Activated naive CD8-positive, alpha-beta T cell treated with anti-CD3 and anti-CD28 coated beads, Interleukin-2, amount 50 U/mL, for 24 hours (primary cell): ENCODE results near the gene TIMM23.
"Not testable (repeated sequence)": the region's sequence is repeated elsewhere in the genome, so short reads cannot be mapped to it uniquely, and the experiment has no call there.

Source experiments
- ATAC-seq: fragments of 150-1000 bp; cut with Tn5 transposase; one replicate; pipeline ENCODE4 v1.10.0; 2021
- DNase-seq: peaks from one replicate; pipeline ENCODE4 v3.0.0; 2021
- H3K27ac Mint-ChIP-seq: one replicate; pipeline ENCODE4 v1.8.0; 2021; ENCODE audit warnings: mild to moderate bottlenecking, mixed read lengths
- H3K27me3 Mint-ChIP-seq: one replicate; pipeline ENCODE4 v1.8.0; 2021; ENCODE audit warnings: mixed read lengths
- H3K36me3 Mint-ChIP-seq: one replicate; pipeline ENCODE4 v1.8.0; 2021; ENCODE audit warnings: low read depth, mixed read lengths
- H3K4me1 Mint-ChIP-seq: one replicate; pipeline ENCODE4 v1.8.0; 2021; ENCODE audit warnings: mixed read lengths
- H3K4me3 Mint-ChIP-seq: one replicate; pipeline ENCODE4 v1.8.0; 2021; ENCODE audit warnings: mild to moderate bottlenecking, moderate library complexity, mixed read lengths
- H3K9me3 Mint-ChIP-seq: one replicate; pipeline ENCODE4 v1.8.0; 2021; ENCODE audit warnings: mixed read lengths

TIMM23 gene

GRCh38 chr10:46046261-46046660 is 74.0 kb downstream of the TIMM23 start, which contains the start of gene MSMB:
TSS of gene MSMB (minus strand) at chr10:46046269. CDS start at chr10:46046237, 32 bp downstream.
- peaks cover 1% of the 10 kb centered on the region for H3K27me3 Mint-ChIP-seq
- H3K4me3 Mint-ChIP-seq = no peak within 1 kb of the TSS
- no peaks in the 10 kb centered on the region for H3K36me3 Mint-ChIP-seq
- H3K27ac Mint-ChIP-seq = no peak within 1 kb of the TSS
- H3K9me3 Mint-ChIP-seq = no peaks in the 10 kb centered on the region
- H3K4me1 Mint-ChIP-seq = no peaks in the 10 kb centered on the region
- DNase-seq = no peak
- ATAC-seq = no peak

GRCh38 chr10:46048152-46048551 is 75.9 kb downstream of the TIMM23 start:
- no peaks in the 10 kb centered on the region for H3K36me3 Mint-ChIP-seq
- ATAC-seq (no peak), DNase-seq (no peak)
- H3K4me1 Mint-ChIP-seq = no peaks in the 10 kb centered on the region
- no peak overlapping the region for H3K4me3 Mint-ChIP-seq
- H3K9me3 Mint-ChIP-seq = no peaks in the 10 kb centered on the region
- no peak overlapping the region for H3K27ac Mint-ChIP-seq
- H3K27me3 Mint-ChIP-seq = peaks cover 1% of the 10 kb centered on the region

- H3K27ac Mint-ChIP-seq, DNase-seq, H3K27me3 Mint-ChIP-seq, H3K4me1 Mint-ChIP-seq, H3K9me3 Mint-ChIP-seq, ATAC-seq, H3K4me3 Mint-ChIP-seq, H3K36me3 Mint-ChIP-seq: not testable (repeated sequence)
Measured at GRCh38 chr10:46049497-46049831, 77.2 kb downstream of the TIMM23 start.

- H3K9me3 Mint-ChIP-seq = no peaks in the 10 kb centered on the region
- H3K27ac Mint-ChIP-seq = peak overlapping the region; percentile 10
- H3K36me3 Mint-ChIP-seq = no peaks in the 10 kb centered on the region
- ATAC-seq (no peak), DNase-seq (no peak)
- H3K27me3 Mint-ChIP-seq = no peaks in the 10 kb centered on the region
- no peak overlapping the region for H3K4me3 Mint-ChIP-seq
- H3K4me1 Mint-ChIP-seq = peaks cover 1% of the 10 kb centered on the region
Measured at GRCh38 chr10:46050941-46051623, 78.8 kb downstream of the TIMM23 start.

- H3K4me3 Mint-ChIP-seq = no peak overlapping the region
- no peak overlapping the region for H3K27ac Mint-ChIP-seq
- H3K4me1 Mint-ChIP-seq = peaks cover 1% of the 10 kb centered on the region
- peaks cover 2% of the 10 kb centered on the region for H3K36me3 Mint-ChIP-seq
- peaks cover 6% of the 10 kb centered on the region for H3K9me3 Mint-ChIP-seq
- no peak for DNase-seq
- ATAC-seq = no peak
- H3K27me3 Mint-ChIP-seq = no peaks in the 10 kb centered on the region
Measured at GRCh38 chr10:46052057-46052790, 79.9 kb downstream of the TIMM23 start.

- H3K9me3 Mint-ChIP-seq = peaks cover 10% of the 10 kb centered on the region
- no peak overlapping the region for H3K27ac Mint-ChIP-seq
- no peaks in the 10 kb centered on the region for H3K27me3 Mint-ChIP-seq
- H3K4me3 Mint-ChIP-seq = no peak overlapping the region
- DNase-seq = no peak
- peak; percentile 24 for ATAC-seq
- H3K4me1 Mint-ChIP-seq = peaks cover 1% of the 10 kb centered on the region
- H3K36me3 Mint-ChIP-seq = peaks cover 2% of the 10 kb centered on the region
Measured at GRCh38 chr10:46052791-46053375, 80.6 kb downstream of the TIMM23 start.
